HepG2 (cell line): ENCODE results near the gene SLC23A2.

ENCODE experiments used
- ASH2L ChIP-seq: fragments of 300-600, 200-600 bp; sonication (generic); IDR thresholded peaks from 2 replicates; pipeline ENCODE4 v1.7.0; 2017; ENCODE audit warnings: low read depth, mild to moderate bottlenecking, moderate library complexity, mixed read lengths, low read length; ENCODE audit not compliant: insufficient read length
- SALL1 ChIP-seq: sonication (generic); formaldehyde crosslinking; IDR thresholded peaks from 2 replicates; pipeline ENCODE4 v1.8.0; 2022; ENCODE audit warnings: mild to moderate bottlenecking, missing genetic modification reagents
- ZNF562 ChIP-seq: sonication (generic); formaldehyde crosslinking; IDR thresholded peaks from 2 replicates; pipeline ENCODE4 v1.8.0; 2022; ENCODE audit warnings: missing genetic modification reagents, borderline replicate concordance

DNA sequence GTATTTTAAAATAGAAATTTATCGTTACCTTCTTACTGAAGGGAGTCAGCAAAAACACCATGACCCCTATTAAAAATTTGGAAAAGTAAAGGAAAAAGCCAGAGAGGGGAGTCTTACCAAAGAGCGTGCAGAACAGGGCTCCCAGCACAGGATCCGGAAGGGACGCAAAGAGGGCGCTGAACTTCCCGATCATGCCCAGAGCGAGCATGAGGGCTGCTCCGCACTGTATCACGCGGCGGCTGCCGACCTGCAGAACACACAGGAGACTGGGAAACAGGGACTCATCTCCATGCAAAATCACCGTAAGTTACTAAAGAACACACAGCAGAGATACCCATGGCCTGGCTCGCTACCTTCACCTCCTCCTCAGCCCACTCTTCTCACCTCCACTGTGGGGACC, 138.6 kb downstream of the SLC23A2 start:
- no peak for TF ChIP-seq ZNF562 (CRISPR knock-in tag)
- TF ChIP-seq ASH2L = no peak
- no peak for TF ChIP-seq SALL1 (CRISPR knock-in tag)
